ENCODE measurements around the gene COL27A1.

The COL27A1 gene

DNA sequence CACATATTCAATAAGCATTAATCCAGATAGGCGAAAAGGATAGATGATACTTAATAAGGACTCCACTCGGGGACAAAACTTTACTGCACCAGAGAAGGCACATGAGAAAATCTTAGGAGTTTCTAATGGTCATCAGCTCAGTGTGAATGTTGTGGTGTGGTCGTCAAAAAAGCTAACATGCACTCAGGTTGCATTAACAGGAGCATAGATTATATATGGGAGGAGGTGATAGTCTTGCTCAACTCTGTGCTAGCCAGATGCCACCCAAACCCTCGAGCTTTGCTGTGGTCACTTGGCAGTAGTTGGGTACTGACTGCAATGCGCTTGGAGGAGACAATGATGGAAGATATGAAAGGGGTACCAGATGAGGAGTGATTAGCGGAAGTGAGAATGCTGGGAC, 8.6 kb upstream of the COL27A1 start:
- Histone ChIP-seq H3K9ac (ENCODE audit: low read length) (no peak overlapping the region), H3K27ac (ENCODE audit: low read depth, low read length, poor library complexity, severe bottlenecking) (no peak overlapping the region), H2AFZ (ENCODE audit: low read length) (no peak overlapping the region), H3K4me3 (ENCODE audit: low read depth, low read length, poor library complexity, severe bottlenecking) (no peak overlapping the region), H3K9me3 (ENCODE audit: low read length) (no peaks in the 10 kb centered on the region), H3K9me2 (ENCODE audit: low read depth, low read length) (no peaks in the 10 kb centered on the region), H3K79me2 (ENCODE audit: insufficient read depth, low read length) (no peaks in the 10 kb centered on the region), H3K4me1 (ENCODE audit: insufficient read depth, low read length, severe bottlenecking) (no peaks in the 10 kb centered on the region), H4K20me1 (ENCODE audit: insufficient read depth, low read length) (no peaks in the 10 kb centered on the region), H3K36me3 (ENCODE audit: insufficient read depth, low read length) (no peaks in the 10 kb centered on the region), H3F3A (ENCODE audit: insufficient read depth, low read length) (no peaks in the 10 kb centered on the region), H3K4me2 (ENCODE audit: low read length) (no peak overlapping the region), H3K27me3 (ENCODE audit: insufficient read depth, low read length) (0 out of 2 replicates have a peak, but pooled peaks cover 4% of the 10 kb centered on the region)
- TF ChIP-seq, protein P1, sequence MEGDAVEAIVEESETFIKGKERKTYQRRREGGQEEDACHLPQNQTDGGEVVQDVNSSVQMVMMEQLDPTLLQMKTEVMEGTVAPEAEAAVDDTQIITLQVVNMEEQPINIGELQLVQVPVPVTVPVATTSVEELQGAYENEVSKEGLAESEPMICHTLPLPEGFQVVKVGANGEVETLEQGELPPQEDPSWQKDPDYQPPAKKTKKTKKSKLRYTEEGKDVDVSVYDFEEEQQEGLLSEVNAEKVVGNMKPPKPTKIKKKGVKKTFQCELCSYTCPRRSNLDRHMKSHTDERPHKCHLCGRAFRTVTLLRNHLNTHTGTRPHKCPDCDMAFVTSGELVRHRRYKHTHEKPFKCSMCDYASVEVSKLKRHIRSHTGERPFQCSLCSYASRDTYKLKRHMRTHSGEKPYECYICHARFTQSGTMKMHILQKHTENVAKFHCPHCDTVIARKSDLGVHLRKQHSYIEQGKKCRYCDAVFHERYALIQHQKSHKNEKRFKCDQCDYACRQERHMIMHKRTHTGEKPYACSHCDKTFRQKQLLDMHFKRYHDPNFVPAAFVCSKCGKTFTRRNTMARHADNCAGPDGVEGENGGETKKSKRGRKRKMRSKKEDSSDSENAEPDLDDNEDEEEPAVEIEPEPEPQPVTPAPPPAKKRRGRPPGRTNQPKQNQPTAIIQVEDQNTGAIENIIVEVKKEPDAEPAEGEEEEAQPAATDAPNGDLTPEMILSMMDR (IDR thresholded peaks at IDR 0.05; ENCODE audit: low read length), result no peak
- no peak for TF ChIP-seq EZH2 (IDR thresholded peaks at IDR 0.05; ENCODE audit: borderline replicate concordance, low read length)

DNA sequence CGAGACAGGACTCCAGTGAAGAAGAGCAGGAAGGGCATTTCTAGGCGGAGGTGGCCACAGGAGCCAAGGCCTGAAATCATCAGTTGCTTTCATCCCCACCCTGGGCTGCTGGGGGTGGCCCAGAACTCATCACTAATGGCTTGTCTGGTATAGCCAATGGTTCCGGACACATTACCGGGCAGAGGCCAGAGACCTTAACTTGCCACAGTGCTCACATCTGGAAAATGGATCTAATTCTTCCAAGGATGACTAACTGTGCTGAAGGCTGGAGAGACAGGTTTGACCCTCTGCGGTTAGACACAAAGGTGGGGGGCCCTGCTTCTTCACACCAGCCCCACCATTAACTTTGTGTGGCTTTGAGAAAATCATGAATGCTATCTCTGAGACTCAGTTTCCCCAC, 6.2 kb upstream of the COL27A1 start:
- H3K4me1 ChIP-seq (ENCODE audit: insufficient read depth, low read length, severe bottlenecking), result no peaks in the 10 kb centered on the region
- H3K27me3 ChIP-seq (ENCODE audit: insufficient read depth, low read length), result no peaks in the 10 kb centered on the region
- H3K36me3 ChIP-seq (ENCODE audit: insufficient read depth, low read length), result no peaks in the 10 kb centered on the region
- no peaks in the 10 kb centered on the region for H3F3A ChIP-seq (ENCODE audit: insufficient read depth, low read length)
- H3K9ac ChIP-seq (ENCODE audit: low read length), result no peak overlapping the region
- no peaks in the 10 kb centered on the region for H3K9me2 ChIP-seq (ENCODE audit: low read depth, low read length)
- no peak overlapping the region for H3K27ac ChIP-seq (ENCODE audit: low read depth, low read length, poor library complexity, severe bottlenecking)
- H2AFZ ChIP-seq (ENCODE audit: low read length), result no peak overlapping the region
- no peaks in the 10 kb centered on the region for H3K79me2 ChIP-seq (ENCODE audit: insufficient read depth, low read length)
- H3K9me3 ChIP-seq (ENCODE audit: low read length), result no peaks in the 10 kb centered on the region
- H4K20me1 ChIP-seq (ENCODE audit: insufficient read depth, low read length), result no peaks in the 10 kb centered on the region
- no peak overlapping the region for H3K4me3 ChIP-seq (ENCODE audit: low read depth, low read length, poor library complexity, severe bottlenecking)
- H3K4me2 ChIP-seq (ENCODE audit: low read length), result no peak overlapping the region
- no peak for TF ChIP-seq EZH2 (IDR thresholded peaks at IDR 0.05; ENCODE audit: borderline replicate concordance, low read length)
- TF ChIP-seq, protein P1 (IDR thresholded peaks at IDR 0.05; ENCODE audit: low read length), result no peak

DNA sequence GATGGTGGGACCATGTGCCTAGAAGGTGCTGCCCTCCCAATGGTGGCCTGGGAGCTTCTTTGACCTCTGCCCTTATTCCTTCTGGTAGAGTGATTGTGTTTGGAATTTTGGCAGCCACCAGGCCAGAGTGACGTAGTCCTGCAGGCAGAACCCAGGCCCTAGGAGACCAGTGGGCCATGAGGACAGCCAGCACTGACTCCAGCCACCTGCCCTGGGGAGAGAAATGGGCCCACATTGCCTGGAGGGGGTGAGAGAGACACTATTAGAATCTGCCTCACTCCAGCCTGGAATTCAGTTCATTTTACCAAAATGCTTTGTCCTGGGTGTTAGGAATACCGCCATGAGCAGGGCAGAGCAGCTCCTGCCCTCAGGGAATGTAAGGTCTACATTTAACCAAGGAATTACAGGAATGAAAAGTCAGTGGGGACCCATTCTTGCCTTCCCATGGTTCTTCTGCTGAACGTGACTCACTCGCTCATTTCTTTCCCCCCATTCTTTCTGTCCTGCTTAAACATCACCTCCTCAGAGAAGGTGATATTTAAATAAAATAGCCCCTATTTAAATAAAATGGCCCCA, 5.5 kb upstream of the COL27A1 start:
- no peak overlapping the region for H3K27ac ChIP-seq (ENCODE audit: low read depth, low read length, poor library complexity, severe bottlenecking)
- no peak overlapping the region for H3K4me3 ChIP-seq (ENCODE audit: low read depth, low read length, poor library complexity, severe bottlenecking)
- no peaks in the 10 kb centered on the region for H3K79me2 ChIP-seq (ENCODE audit: insufficient read depth, low read length)
- TF ChIP-seq, protein P1 (IDR thresholded peaks at IDR 0.05; ENCODE audit: low read length), result no peak
- TF ChIP-seq EZH2 (IDR thresholded peaks at IDR 0.05; ENCODE audit: borderline replicate concordance, low read length), result no peak
- H3F3A ChIP-seq (ENCODE audit: insufficient read depth, low read length), result no peaks in the 10 kb centered on the region
- H3K9me3 ChIP-seq (ENCODE audit: low read length), result no peaks in the 10 kb centered on the region
- no peaks in the 10 kb centered on the region for H4K20me1 ChIP-seq (ENCODE audit: insufficient read depth, low read length)
- H3K9ac ChIP-seq (ENCODE audit: low read length), result no peak overlapping the region
- H3K4me2 ChIP-seq (ENCODE audit: low read length), result no peak overlapping the region
- H3K36me3 ChIP-seq (ENCODE audit: insufficient read depth, low read length), result no peaks in the 10 kb centered on the region
- no peaks in the 10 kb centered on the region for H3K27me3 ChIP-seq (ENCODE audit: insufficient read depth, low read length)
- no peaks in the 10 kb centered on the region for H3K9me2 ChIP-seq (ENCODE audit: low read depth, low read length)
- H3K4me1 ChIP-seq (ENCODE audit: insufficient read depth, low read length, severe bottlenecking), result no peaks in the 10 kb centered on the region
- no peak overlapping the region for H2AFZ ChIP-seq (ENCODE audit: low read length)

Measured in OCI-LY1 (cell line).